BJ (cell line): ENCODE measurements around the gene SULT1A1. TPM values are rescaled to one million over a fixed set of nuclear protein-coding genes. Genes with fewer than 3 reads are reported as not detected.

Experiments used
- CTCF ChIA-PET: fragments of 350-600 bp; formaldehyde crosslinking; extraction: SDS; loops from one replicate; lab custom pipeline; 2021; ENCODE audit warnings: antibody characterized with exemption, inconsistent platforms; lab: Yijun Ruan, JAX
- POLR2A ChIA-PET: fragments of 300-600 bp; sonication (Branson Sonifier 250); formaldehyde crosslinking; extraction: SDS; loops from one replicate; lab custom pipeline; 2021; ENCODE audit warnings: antibody characterized with exemption; lab: Charles Lee
- DNase-seq: peaks from one replicate; pipeline ENCODE4 v3.0.0-alpha.2; 2011; ENCODE audit warnings: low read depth
- H3K27me3 ChIP-seq: 2 replicates; pipeline ENCODE4 v1.6.0; 2011; ENCODE audit warnings: low read length; ENCODE audit not compliant: control insufficient read depth, insufficient read depth
- H3K36me3 ChIP-seq: 2 replicates; pipeline ENCODE4 v1.5.1; 2011; ENCODE audit warnings: low read length; ENCODE audit not compliant: control insufficient read depth, insufficient read depth
- H3K4me3 ChIP-seq: 2 replicates; pipeline ENCODE4 v1.5.1; 2011; ENCODE audit warnings: low read depth, mild to moderate bottlenecking, control low read depth, low read length
- CTCF ChIP-seq: IDR thresholded peaks from 2 replicates; pipeline ENCODE4 v1.5.1; 2011; ENCODE audit warnings: low read depth, mild to moderate bottlenecking, control low read depth, inconsistent platforms, low read length, moderate library complexity; ENCODE audit not compliant: insufficient read depth
- polyA plus RNA-seq: library from polyadenylated mRNA; depleted of rRNA; stranded (reverse); fragments of >200 nt; gene quantifications from 2 replicates; pipeline ENCODE4 v1.2.3, GENCODE V29; 2011

The SULT1A1 gene
- polyA plus RNA-seq, 1 experiment = 0.12 TPM

- ChIA-PET POLR2A (interaction anchor here (0.5 kb wide), 1 partner anchor 1242 kb away, joined by 5 read pairs; no protein-coding TSS in a partner anchor), CTCF (interaction anchor here (1.5 kb wide), 1 partner anchor 11 kb away, joined by 6 read pairs; no protein-coding TSS in a partner anchor)
- H3K4me3 ChIP-seq = no peak overlapping the region
- H3K27me3 ChIP-seq = no peaks in the 10 kb centered on the region
- H3K36me3 ChIP-seq = peaks cover 7% of the 10 kb centered on the region
- DNase-seq = no peak
- TF ChIP-seq CTCF = no peak
These were observed 17.3 kb downstream of the SULT1A1 start for GRCh38 chr16:28592511-28592910.

GRCh38 chr16:28591355-28591754 is 18.5 kb downstream of the SULT1A1 start:
- no peak for TF ChIP-seq CTCF
- no peak for DNase-seq
- ChIA-PET POLR2A (no interaction called here), CTCF (no interaction called here)
- Histone ChIP-seq H3K27me3 (no peaks in the 10 kb centered on the region), H3K4me3 (no peak overlapping the region), H3K36me3 (peaks cover 7% of the 10 kb centered on the region)

- no peaks in the 10 kb centered on the region for H3K27me3 ChIP-seq
- TF ChIP-seq CTCF = no peak
- peaks cover 7% of the 10 kb centered on the region for H3K36me3 ChIP-seq
- ChIA-PET POLR2A (no interaction called here), CTCF (no interaction called here)
- DNase-seq = no peak
- H3K4me3 ChIP-seq = no peak overlapping the region
These were observed 19.2 kb downstream of the SULT1A1 start for GRCh38 chr16:28590384-28591340.

GRCh38 chr16:28589930-28590329 is 19.9 kb downstream of the SULT1A1 start:
- TF ChIP-seq CTCF = no peak
- no peaks in the 10 kb centered on the region for H3K27me3 ChIP-seq
- POLR2A ChIA-PET = no interaction called here
- H3K36me3 ChIP-seq = peaks cover 7% of the 10 kb centered on the region
- DNase-seq = no peak
- H3K4me3 ChIP-seq = no peak overlapping the region
- CTCF ChIA-PET = no interaction called here

- ChIA-PET POLR2A (no interaction called here), CTCF (no interaction called here)
- H3K4me3 ChIP-seq = no peak overlapping the region
- DNase-seq = no peak
- no peak for TF ChIP-seq CTCF
- peaks cover 7% of the 10 kb centered on the region for H3K36me3 ChIP-seq
- no peaks in the 10 kb centered on the region for H3K27me3 ChIP-seq
These were observed 20.8 kb downstream of the SULT1A1 start for GRCh38 chr16:28589069-28589468.
